Endothelial cell of umbilical vein (primary cell): ENCODE measurements around the gene SPG7. TPM values are rescaled to one million over a fixed set of nuclear protein-coding genes. Genes with fewer than 3 reads are reported as not detected.

Experiments used
- BruUV-seq: library from RNA; stranded (reverse); fragments of 400-500 nt; replicated peaks from 2 replicates; lab custom pipeline; 2021; lab: Mats Ljungman, UMichigan
- CTCF ChIA-PET: fragments of 300-600, 350-600 bp; sonication (Branson Sonifier 250); formaldehyde crosslinking; loops from one replicate; lab custom pipeline; 2021; ENCODE audit warnings: antibody characterized with exemption, inconsistent platforms; lab: Charles Lee
- POLR2A ChIA-PET: fragments of 300-600, 350-600 bp; sonication (Branson Sonifier 250); formaldehyde crosslinking; loops from one replicate; lab custom pipeline; 2021; ENCODE audit warnings: antibody characterized with exemption, inconsistent platforms; lab: Charles Lee
- DNase-seq: peaks from one replicate; pipeline ENCODE4 v3.0.0-alpha.2; 2011; ENCODE audit warnings: low read depth, low spot score
- FAIRE-seq: peaks from 2 replicates; lab custom pipeline; 2011; peaks lifted over from hg19 to GRCh38; lab: Jason Lieb, UNC
- H2AFZ ChIP-seq: 2 replicates; pipeline ENCODE4 v1.6.0; 2012; ENCODE audit warnings: low read depth, low read length, control low read depth, inconsistent platforms
- H3K27ac ChIP-seq: 2 replicates; pipeline ENCODE4 v1.5.1; 2011; ENCODE audit warnings: low read depth, mild to moderate bottlenecking, control low read depth, low read length, moderate library complexity; ENCODE audit not compliant: insufficient read depth
- H3K27me3 ChIP-seq, 2 experiments: 2 replicates each; pipeline versions ENCODE4 v1.6.0 to v1.6.1; 2011; ENCODE audit warnings: low read length in 2 of 2, mixed read lengths in 1 of 2; ENCODE audit not compliant: control insufficient read depth in 2 of 2, insufficient read depth in 2 of 2
- H3K36me3 ChIP-seq, 2 experiments: 2 replicates in 1 of 2; 3 replicates in 1 of 2; pipeline ENCODE4 v1.5.1; 2011; ENCODE audit warnings: low read length in 2 of 2, mild to moderate bottlenecking in 1 of 2, moderate library complexity in 1 of 2; ENCODE audit not compliant: control insufficient read depth in 2 of 2, insufficient read depth in 2 of 2; ENCODE audit errors: extremely low read depth in 1 of 2
- H3K4me1 ChIP-seq: 3 replicates; pipeline ENCODE4 v1.5.1; 2011; ENCODE audit warnings: mild to moderate bottlenecking, low read length; ENCODE audit not compliant: control insufficient read depth, insufficient read depth; ENCODE audit errors: extremely low read depth
- H3K4me2 ChIP-seq: 2 replicates; pipeline ENCODE4 v1.6.1; 2011; ENCODE audit warnings: low read length, control low read depth, mixed read lengths; ENCODE audit not compliant: insufficient read depth
- H3K4me3 ChIP-seq, 3 experiments: fragments of 200-600 bp in 1 of 3; sonication (generic), shearing (Covaris generic) in 1 of 3; replicated peaks in 1 of 3; 2 replicates each; pipeline ENCODE4 v1.5.1; 2011 to 2016; ENCODE audit warnings: control low read depth in 3 of 3, low read length in 3 of 3, mild to moderate bottlenecking in 2 of 3, inconsistent platforms in 1 of 3, low read depth in 1 of 3, moderate library complexity in 1 of 3; ENCODE audit not compliant: insufficient read depth in 1 of 3
- H3K79me2 ChIP-seq: 2 replicates; pipeline ENCODE4 v1.6.0; 2012; ENCODE audit warnings: low read length, inconsistent platforms; ENCODE audit not compliant: control insufficient read depth, insufficient read depth
- H3K9ac ChIP-seq: replicated peaks from 2 replicates; pipeline ENCODE3; 2011; ENCODE audit warnings: low read length, control low read depth; ENCODE audit not compliant: insufficient read depth; ENCODE audit errors: extremely low read depth
- H3K9me1 ChIP-seq: replicated peaks from 3 replicates; pipeline ENCODE4 v1.6.0; 2011; ENCODE audit warnings: mild to moderate bottlenecking, low read length; ENCODE audit not compliant: control insufficient read depth, insufficient read depth; ENCODE audit errors: extremely low read depth
- H3K9me3 ChIP-seq: replicated peaks from 2 replicates; pipeline ENCODE4 v1.5.1; 2012; ENCODE audit warnings: low read length, inconsistent platforms; ENCODE audit not compliant: control insufficient read depth, insufficient read depth
- H4K20me1 ChIP-seq: replicated peaks from 2 replicates; pipeline ENCODE3; 2011; ENCODE audit warnings: mild to moderate bottlenecking, low read length; ENCODE audit not compliant: control insufficient read depth, insufficient read depth; ENCODE audit errors: extremely low read depth
- CTCF ChIP-seq, 2 donors: IDR thresholded peaks; 1 replicate in 1 of 2; 2 replicates in 1 of 2; pipeline ENCODE4 v1.5.1; 2011; ENCODE audit warnings: low read length in 2 of 2, mild to moderate bottlenecking in 2 of 2, moderate library complexity in 2 of 2, control low read depth in 1 of 2, inconsistent platforms in 1 of 2, low read depth in 1 of 2; ENCODE audit not compliant: insufficient read depth in 1 of 2; ENCODE audit errors: extremely low read depth in 1 of 2
- EZH2 ChIP-seq: IDR thresholded peaks from 2 replicates; pipeline ENCODE4 v1.6.1; 2012; ENCODE audit warnings: borderline replicate concordance, low read depth, mild to moderate bottlenecking, moderate library complexity, low read length, inconsistent platforms; ENCODE audit not compliant: severe bottlenecking
- FOS ChIP-seq: IDR thresholded peaks from 2 replicates; pipeline ENCODE4 v1.6.1; 2011; ENCODE audit warnings: mild to moderate bottlenecking, low read length, moderate library complexity, borderline replicate concordance; ENCODE audit not compliant: insufficient read depth
- GATA2 ChIP-seq: IDR thresholded peaks from 2 replicates; pipeline ENCODE4 v1.7.0; 2011; ENCODE audit warnings: low read depth, mild to moderate bottlenecking, moderate library complexity, mixed read lengths, low read length; ENCODE audit not compliant: insufficient read length, insufficient read depth
- JUN ChIP-seq: IDR thresholded peaks from 2 replicates; pipeline ENCODE4 v1.6.1; 2011; ENCODE audit warnings: borderline replicate concordance, low read depth; ENCODE audit not compliant: insufficient read length, insufficient read depth
- MAX ChIP-seq: IDR thresholded peaks from 2 replicates; pipeline ENCODE4 v1.6.1; 2011; ENCODE audit not compliant: insufficient read depth, insufficient read length
- MYC ChIP-seq: IDR thresholded peaks from one replicate; pipeline ENCODE4 v1.6.1; 2011; ENCODE audit warnings: mild to moderate bottlenecking, low read depth, low read length
- POLR2A ChIP-seq: IDR thresholded peaks from 2 replicates; pipeline ENCODE4 v1.6.1; 2012; ENCODE audit warnings: low read depth, mild to moderate bottlenecking, control low read depth, low read length
- POLR2AphosphoS5 ChIP-seq: IDR thresholded peaks from 2 replicates; pipeline ENCODE4 v1.6.1; 2012; ENCODE audit warnings: low read depth, mild to moderate bottlenecking, control low read depth, low read length, moderate library complexity; ENCODE audit not compliant: insufficient read depth
- dilution Hi-C: fragments of 300-500 bp; cut with MboI; formaldehyde crosslinking; loops from one replicate; pipeline ENCODE4 v1.15.0; 2019; ENCODE audit warnings: low sequenced_read_pairs; ENCODE audit not compliant: extremely low pct_ligation_motif_present
- intact Hi-C: fragments of 100-400 bp; cut with micrococcal nuclease; formaldehyde crosslinking; loops from one replicate; pipeline ENCODE4 v1.10.0; 2022
- polyA plus RNA-seq, 4 experiments: library from polyadenylated mRNA; depleted of rRNA in 3 of 4; stranded (reverse) in 3 of 4; unstranded in 1 of 4; fragments of >200 nt; gene quantifications; 2 replicates each; pipeline versions ENCODE4 v1.2.1 to v1.2.3, GENCODE V29; 2011 to 2012; ENCODE audit warnings: missing spikeins in 1 of 4
- total RNA-seq: library from RNA; stranded (reverse); gene quantifications from 2 replicates; pipeline ENCODE4 v1.2.3, GENCODE V29; 2021

SPG7 gene
- total and polyA plus RNA-seq, 2 donors (not counting 3 experiments of a cell fraction or from before 2014, with no cell fraction given) = 90.2 to 146 TPM

GRCh38 chr16:89545044-89545830 is 37.0 kb downstream of the SPG7 start:
- Histone ChIP-seq H3K9ac (no peak overlapping the region), H3K4me2 (no peak overlapping the region), H3K9me1 (no peaks in the 10 kb centered on the region), H3K36me3 (peaks cover 2 to 20% of the 10 kb centered on the region in 2 experiments), H2AFZ (no peak overlapping the region), H3K79me2 (no peaks in the 10 kb centered on the region), H4K20me1 (no peaks in the 10 kb centered on the region), H3K4me1 (no peaks in the 10 kb centered on the region), H3K4me3 (no peak overlapping the region), H3K27ac (no peak overlapping the region), H3K9me3 (no peaks in the 10 kb centered on the region), H3K27me3 (no peaks in the 10 kb centered on the region)
- TF ChIP-seq CTCF (IDR thresholded peaks at IDR 0.05; ENCODE audit: extremely low read depth in 1 of 2, insufficient read depth in 1 of 2, low read depth in 1 of 2, low read length in 2 of 2) (no peak), EZH2 (no peak), MYC (no peak), MAX (no peak), JUN (no peak), POLR2AphosphoS5 (no peak), FOS (no peak), GATA2 (no peak), POLR2A (no peak)
- intact Hi-C loops = no loop called here
- POLR2A ChIA-PET = no interaction called here
- no peak for FAIRE-seq
- CTCF ChIA-PET = interaction anchor here (1.7 kb wide), 1 partner anchor 12 kb away, joined by 5 read pairs; no protein-coding TSS in a partner anchor
- dilution Hi-C loops = no loop called here
- no TSS peak for BruUV-seq
- no peak for DNase-seq
